B cell (primary cell): Measurements from ENCODE around the gene JCAD.

Experiments
- EZH2 ChIP-seq: IDR thresholded peaks from 2 replicates; pipeline ENCODE4 v1.6.1; 2012; ENCODE audit warnings: borderline replicate concordance, low read depth, mild to moderate bottlenecking, moderate library complexity, low read length; ENCODE audit not compliant: insufficient read depth, poor library complexity, severe bottlenecking
- TF ChIP-seq, protein P1 (sequence below): fragments of 200-600 bp; IDR thresholded peaks from one replicate; pipeline ENCODE4 v1.8.0; 2022; ENCODE audit warnings: antibody characterized with exemption, mild to moderate bottlenecking

DNA sequence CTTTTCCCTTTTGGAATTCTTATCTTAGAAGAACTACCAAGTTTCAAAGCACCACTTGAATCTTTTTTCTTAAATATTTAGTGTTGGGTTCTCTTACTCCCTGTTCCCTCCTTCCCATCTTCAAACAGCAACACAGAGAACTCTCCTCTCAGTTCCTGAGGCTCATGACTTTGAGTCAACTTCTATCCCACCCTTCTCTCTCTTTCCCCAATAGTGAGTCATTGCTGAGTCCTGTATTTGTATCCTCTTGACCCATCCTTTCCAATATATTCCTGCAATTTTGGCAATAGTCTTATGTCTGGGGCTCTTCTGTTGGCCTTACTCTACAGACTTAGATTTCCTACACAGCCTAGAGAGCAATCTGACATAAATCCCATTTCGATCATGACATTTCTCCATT lies 20.8 kb upstream of the JCAD start:
- TF ChIP-seq, protein P1, sequence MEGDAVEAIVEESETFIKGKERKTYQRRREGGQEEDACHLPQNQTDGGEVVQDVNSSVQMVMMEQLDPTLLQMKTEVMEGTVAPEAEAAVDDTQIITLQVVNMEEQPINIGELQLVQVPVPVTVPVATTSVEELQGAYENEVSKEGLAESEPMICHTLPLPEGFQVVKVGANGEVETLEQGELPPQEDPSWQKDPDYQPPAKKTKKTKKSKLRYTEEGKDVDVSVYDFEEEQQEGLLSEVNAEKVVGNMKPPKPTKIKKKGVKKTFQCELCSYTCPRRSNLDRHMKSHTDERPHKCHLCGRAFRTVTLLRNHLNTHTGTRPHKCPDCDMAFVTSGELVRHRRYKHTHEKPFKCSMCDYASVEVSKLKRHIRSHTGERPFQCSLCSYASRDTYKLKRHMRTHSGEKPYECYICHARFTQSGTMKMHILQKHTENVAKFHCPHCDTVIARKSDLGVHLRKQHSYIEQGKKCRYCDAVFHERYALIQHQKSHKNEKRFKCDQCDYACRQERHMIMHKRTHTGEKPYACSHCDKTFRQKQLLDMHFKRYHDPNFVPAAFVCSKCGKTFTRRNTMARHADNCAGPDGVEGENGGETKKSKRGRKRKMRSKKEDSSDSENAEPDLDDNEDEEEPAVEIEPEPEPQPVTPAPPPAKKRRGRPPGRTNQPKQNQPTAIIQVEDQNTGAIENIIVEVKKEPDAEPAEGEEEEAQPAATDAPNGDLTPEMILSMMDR = no peak
- TF ChIP-seq EZH2 = no peak
